T-helper 2 cell treated with Interferon-gamma antibody and Interleukin-4, amounts not matched to agents 5 μg/mL and 100 μg/mL, for 36 hours (primary cell): Measurements from ENCODE around the gene GOLGA7B.
"Not testable (repeated sequence)": the region's sequence is repeated elsewhere in the genome, so short reads cannot be mapped to it uniquely, and the experiment has no call there.

Experiments used
- DNase-seq: peaks from one replicate; pipeline ENCODE4 v3.0.0; 2021; ENCODE audit warnings: low spot score
- H3K27ac Mint-ChIP-seq: one replicate; pipeline ENCODE4 v1.8.0; 2021; ENCODE audit warnings: mild to moderate bottlenecking, mixed read lengths
- H3K27me3 Mint-ChIP-seq: one replicate; pipeline ENCODE4 v1.8.0; 2021; ENCODE audit warnings: low read depth, mixed read lengths
- H3K36me3 Mint-ChIP-seq: one replicate; pipeline ENCODE4 v1.8.0; 2021; ENCODE audit warnings: low read depth, mixed read lengths
- H3K4me1 Mint-ChIP-seq: one replicate; pipeline ENCODE4 v1.8.0; 2021; ENCODE audit warnings: low read depth, mixed read lengths
- H3K4me3 Mint-ChIP-seq: one replicate; pipeline ENCODE4 v1.8.0; 2022; ENCODE audit warnings: mild to moderate bottlenecking, moderate library complexity, mixed read lengths
- H3K9me3 Mint-ChIP-seq: one replicate; pipeline ENCODE4 v1.8.0; 2021; ENCODE audit warnings: mixed read lengths

GOLGA7B gene

GRCh38 chr10:97822261-97822687, 27.4 kb upstream of the GOLGA7B start:
- no peak overlapping the region for H3K27ac Mint-ChIP-seq
- H3K4me3 Mint-ChIP-seq, result no peak overlapping the region
- no peaks in the 10 kb centered on the region for H3K9me3 Mint-ChIP-seq
- H3K36me3 Mint-ChIP-seq, result no peaks in the 10 kb centered on the region
- H3K4me1 Mint-ChIP-seq, result no peaks in the 10 kb centered on the region
- peaks cover 5% of the 10 kb centered on the region for H3K27me3 Mint-ChIP-seq
- DNase-seq, result no peak

- Mint-ChIP-seq H3K27ac (no peak overlapping the region), H3K9me3 (no peaks in the 10 kb centered on the region), H3K36me3 (no peaks in the 10 kb centered on the region), H3K27me3 (peaks cover 4% of the 10 kb centered on the region), H3K4me3 (no peak overlapping the region), H3K4me1 (peaks cover 5% of the 10 kb centered on the region)
- DNase-seq, result no peak
These were observed 25.9 kb upstream of the GOLGA7B start for GRCh38 chr10:97823734-97824133.

GRCh38 chr10:97825020-97825760, 24.5 kb upstream of the GOLGA7B start:
- Mint-ChIP-seq H3K4me1 (peaks cover 11% of the 10 kb centered on the region), H3K4me3 (no peak overlapping the region), H3K36me3 (no peaks in the 10 kb centered on the region), H3K9me3 (no peaks in the 10 kb centered on the region), H3K27ac (no peak overlapping the region), H3K27me3 (no peaks in the 10 kb centered on the region)
- DNase-seq, result no peak

- Mint-ChIP-seq H3K4me3 (no peak overlapping the region), H3K9me3 (no peaks in the 10 kb centered on the region), H3K36me3 (no peaks in the 10 kb centered on the region), H3K27ac (no peak overlapping the region), H3K4me1 (peaks cover 11% of the 10 kb centered on the region), H3K27me3 (peaks cover 5% of the 10 kb centered on the region)
- DNase-seq, result no peak
These were observed 22.8 kb upstream of the GOLGA7B start for GRCh38 chr10:97826892-97827291.

GRCh38 chr10:97827702-97828291, 21.8 kb upstream of the GOLGA7B start:
- no peaks in the 10 kb centered on the region for H3K36me3 Mint-ChIP-seq
- no peak overlapping the region for H3K4me3 Mint-ChIP-seq
- H3K9me3 Mint-ChIP-seq, result no peaks in the 10 kb centered on the region
- DNase-seq, result no peak
- H3K4me1 Mint-ChIP-seq, result peaks cover 11% of the 10 kb centered on the region
- H3K27me3 Mint-ChIP-seq, result peaks cover 7% of the 10 kb centered on the region
- H3K27ac Mint-ChIP-seq, result no peak overlapping the region

GRCh38 chr10:97828721-97829120, 20.9 kb upstream of the GOLGA7B start:
- Mint-ChIP-seq H3K4me3 (no peak overlapping the region), H3K36me3 (no peaks in the 10 kb centered on the region), H3K9me3 (no peaks in the 10 kb centered on the region), H3K4me1 (peaks cover 11% of the 10 kb centered on the region), H3K27me3 (peaks cover 7% of the 10 kb centered on the region), H3K27ac (no peak overlapping the region)
- DNase-seq, result no peak

- Mint-ChIP-seq H3K27me3 (peaks cover 12% of the 10 kb centered on the region), H3K9me3 (no peaks in the 10 kb centered on the region), H3K4me1 (peaks cover 11% of the 10 kb centered on the region), H3K4me3 (no peak overlapping the region), H3K36me3 (no peaks in the 10 kb centered on the region), H3K27ac (no peak overlapping the region)
- no peak for DNase-seq
These were observed 19.6 kb upstream of the GOLGA7B start for GRCh38 chr10:97830064-97830463.

- no peak overlapping the region for H3K4me3 Mint-ChIP-seq
- H3K9me3 Mint-ChIP-seq, result no peaks in the 10 kb centered on the region
- no peak overlapping the region for H3K27ac Mint-ChIP-seq
- H3K36me3 Mint-ChIP-seq, result no peaks in the 10 kb centered on the region
- H3K27me3 Mint-ChIP-seq, result peaks cover 12% of the 10 kb centered on the region
- peaks cover 11% of the 10 kb centered on the region for H3K4me1 Mint-ChIP-seq
- DNase-seq, result no peak
These were observed 18.4 kb upstream of the GOLGA7B start for GRCh38 chr10:97831259-97831658.

GRCh38 chr10:97836446-97836845, 13.2 kb upstream of the GOLGA7B start:
- no peak for DNase-seq
- Mint-ChIP-seq H3K27ac (no peak overlapping the region), H3K36me3 (no peaks in the 10 kb centered on the region), H3K27me3 (peaks cover 14% of the 10 kb centered on the region), H3K9me3 (peaks cover 5% of the 10 kb centered on the region), H3K4me1 (peaks cover 9% of the 10 kb centered on the region), H3K4me3 (no peak overlapping the region)

GRCh38 chr10:97838091-97838490, 11.6 kb upstream of the GOLGA7B start:
- H3K4me3 Mint-ChIP-seq, result no peak overlapping the region
- no peak for DNase-seq
- H3K27ac Mint-ChIP-seq, result no peak overlapping the region
- H3K36me3 Mint-ChIP-seq, result no peaks in the 10 kb centered on the region
- peaks cover 12% of the 10 kb centered on the region for H3K27me3 Mint-ChIP-seq
- peaks cover 9% of the 10 kb centered on the region for H3K4me1 Mint-ChIP-seq
- H3K9me3 Mint-ChIP-seq, result peaks cover 5% of the 10 kb centered on the region

- H3K27me3 Mint-ChIP-seq, H3K27ac Mint-ChIP-seq, H3K36me3 Mint-ChIP-seq, H3K4me3 Mint-ChIP-seq, DNase-seq, H3K9me3 Mint-ChIP-seq, H3K4me1 Mint-ChIP-seq: not testable (repeated sequence)
These were observed 8.5 kb upstream of the GOLGA7B start for GRCh38 chr10:97841166-97841565.

GRCh38 chr10:97842114-97842513, 7.5 kb upstream of the GOLGA7B start:
- not testable (repeated sequence) for DNase-seq, H3K4me3 Mint-ChIP-seq, H3K4me1 Mint-ChIP-seq, H3K27ac Mint-ChIP-seq, H3K9me3 Mint-ChIP-seq, H3K36me3 Mint-ChIP-seq
- peaks cover 11% of the 10 kb centered on the region for H3K27me3 Mint-ChIP-seq

GRCh38 chr10:97842656-97843280, 6.9 kb upstream of the GOLGA7B start:
- peaks cover 9% of the 10 kb centered on the region for H3K4me1 Mint-ChIP-seq
- peaks cover 12% of the 10 kb centered on the region for H3K27me3 Mint-ChIP-seq
- H3K27ac Mint-ChIP-seq, result no peak overlapping the region
- no peak overlapping the region for H3K4me3 Mint-ChIP-seq
- H3K36me3 Mint-ChIP-seq, result no peaks in the 10 kb centered on the region
- no peaks in the 10 kb centered on the region for H3K9me3 Mint-ChIP-seq
- DNase-seq, result no peak

- Mint-ChIP-seq H3K9me3 (no peaks in the 10 kb centered on the region), H3K36me3 (no peaks in the 10 kb centered on the region), H3K27ac (no peak overlapping the region), H3K4me3 (no peak overlapping the region), H3K4me1 (peaks cover 9% of the 10 kb centered on the region), H3K27me3 (peaks cover 14% of the 10 kb centered on the region)
- no peak for DNase-seq
These were observed 6.4 kb upstream of the GOLGA7B start for GRCh38 chr10:97843281-97843671.
